Renal pelvis (tissue), 4 donors: ENCODE measurements around the gene CLDN25. TPM values are rescaled to one million over a fixed set of nuclear protein-coding genes. Genes with fewer than 3 reads are reported as not detected.

Experiments used
- DNase-seq: peaks from one replicate; pipeline ENCODE4 v3.0.0-alpha.2; 2013
- polyA plus RNA-seq, 3 donors: library from polyadenylated mRNA; unstranded; fragments of 120-200 nt; gene quantifications; one replicate each; pipeline ENCODE4 v1.2.1, GENCODE V29; 2013; ENCODE audit not compliant: insufficient read length in 3 of 3

CLDN25 gene
- polyA plus RNA-seq, 3 donors, result not detected

DNA sequence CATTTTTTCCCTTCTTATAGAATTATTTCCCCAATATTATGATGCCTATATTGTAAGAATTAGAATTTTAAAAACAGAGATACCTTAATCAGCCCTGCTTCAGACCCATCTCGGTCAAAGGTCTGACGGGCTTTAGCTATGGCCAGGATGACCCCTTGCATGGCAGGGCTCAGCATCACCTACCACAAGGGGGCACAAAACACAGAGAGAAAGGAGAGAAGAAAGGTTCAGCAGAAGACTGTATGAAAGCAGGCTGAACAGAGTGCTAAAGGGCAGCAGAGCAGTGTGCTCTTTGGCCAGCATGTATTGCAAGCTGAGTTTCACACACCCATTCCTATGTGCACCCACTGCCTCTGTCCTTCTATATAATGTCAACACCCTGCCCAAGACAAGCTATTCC lies 26.8 kb downstream of the CLDN25 start:
- DNase-seq, result no peak

DNA sequence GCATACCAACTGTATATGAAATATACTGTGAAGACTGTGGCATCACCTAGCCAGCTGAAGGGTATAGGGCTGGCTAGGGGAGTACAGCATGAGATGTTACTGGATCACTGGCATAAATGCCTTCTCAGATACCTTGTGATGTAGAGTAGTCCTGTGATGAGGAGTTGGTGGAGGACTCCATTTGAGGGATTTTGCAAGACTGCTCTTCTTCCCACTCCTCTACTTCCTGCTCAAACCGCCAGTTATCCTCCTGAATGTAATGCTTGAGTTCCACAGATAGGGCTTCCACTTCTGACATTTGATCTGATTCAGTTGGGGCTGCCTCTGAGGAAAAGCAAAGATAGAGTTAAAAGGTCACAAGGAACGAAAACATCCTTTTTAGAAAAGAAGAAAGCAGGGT lies 29.3 kb downstream of the CLDN25 start:
- DNase-seq, result no peak

DNA sequence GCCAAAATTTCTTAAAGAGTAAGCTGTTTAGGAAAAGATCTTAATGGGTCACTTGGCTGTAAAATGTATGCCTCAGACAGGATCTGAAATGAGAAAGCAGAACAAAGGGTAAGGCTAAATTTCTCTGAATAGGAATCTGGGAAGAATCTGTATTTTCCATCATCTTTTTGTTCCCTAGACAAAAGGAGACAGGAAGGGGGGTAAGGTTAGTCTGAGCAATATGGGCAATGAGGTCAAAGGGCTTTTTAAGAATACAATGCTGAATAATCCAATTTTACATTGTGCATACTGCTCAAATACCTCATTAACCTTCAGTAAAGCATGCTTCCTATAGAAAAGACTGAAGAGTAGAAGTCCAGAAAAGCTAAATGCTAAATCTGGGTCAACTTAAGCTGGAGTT lies 34.6 kb downstream of the CLDN25 start:
- DNase-seq, result no peak

DNA sequence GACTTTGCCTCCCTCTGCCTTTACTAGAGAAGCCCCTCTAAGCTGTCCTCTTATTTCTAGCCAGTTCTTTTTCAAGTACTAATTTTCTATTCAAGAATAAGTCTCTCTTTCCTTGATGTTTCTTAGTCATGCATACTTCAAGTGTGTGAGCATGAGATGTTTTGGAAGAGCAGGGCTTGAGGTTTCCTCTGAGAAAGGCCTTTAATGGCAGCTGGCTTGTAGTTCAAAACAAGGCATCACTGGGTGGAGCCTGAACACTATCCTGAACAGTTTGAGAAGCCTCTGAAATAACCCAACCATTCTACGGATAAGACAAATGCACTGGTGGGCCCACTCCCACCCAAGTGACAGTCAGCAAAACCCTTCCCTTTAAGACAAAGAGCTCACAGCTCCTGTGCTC lies 37.6 kb downstream of the CLDN25 start:
- no peak for DNase-seq

DNA sequence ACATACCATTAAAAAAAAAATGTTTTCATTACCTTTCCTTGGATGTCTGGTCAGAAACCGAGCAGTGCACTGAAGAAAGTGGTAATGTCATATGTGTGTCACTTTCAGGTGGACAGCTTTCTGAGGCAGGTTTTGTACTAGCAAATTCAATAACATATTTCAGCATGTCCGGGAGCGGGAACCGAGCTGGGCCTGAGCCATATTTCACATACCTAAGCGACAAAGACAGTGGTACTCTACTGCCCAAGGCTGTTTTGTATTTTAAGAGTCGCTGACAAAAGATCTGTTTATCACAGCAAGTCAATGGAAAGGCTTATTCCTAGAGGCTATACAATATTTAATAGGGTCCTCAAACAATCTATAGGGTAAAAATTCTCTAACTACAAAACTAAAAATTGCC lies 38.0 kb downstream of the CLDN25 start:
- DNase-seq, result no peak

DNA sequence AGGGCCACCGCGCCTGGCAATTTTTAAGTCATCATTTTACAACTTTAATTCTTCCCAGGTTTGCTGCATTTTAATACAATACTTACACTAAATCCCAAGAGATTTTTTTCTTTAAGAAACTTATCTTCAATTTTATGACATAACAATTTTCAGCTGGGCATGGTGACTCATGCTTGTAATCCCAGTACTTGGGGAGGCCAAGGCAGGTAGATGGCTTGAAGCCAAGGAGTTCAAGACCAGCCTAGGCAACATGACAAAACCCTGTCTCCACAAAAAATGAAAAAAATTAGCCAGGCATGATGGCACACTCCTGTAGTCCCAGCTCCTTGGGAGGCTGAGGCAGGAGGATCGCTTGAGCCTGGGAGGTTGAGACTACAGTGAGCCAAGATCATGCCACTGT lies 38.8 kb downstream of the CLDN25 start:
- DNase-seq, result no peak

DNA sequence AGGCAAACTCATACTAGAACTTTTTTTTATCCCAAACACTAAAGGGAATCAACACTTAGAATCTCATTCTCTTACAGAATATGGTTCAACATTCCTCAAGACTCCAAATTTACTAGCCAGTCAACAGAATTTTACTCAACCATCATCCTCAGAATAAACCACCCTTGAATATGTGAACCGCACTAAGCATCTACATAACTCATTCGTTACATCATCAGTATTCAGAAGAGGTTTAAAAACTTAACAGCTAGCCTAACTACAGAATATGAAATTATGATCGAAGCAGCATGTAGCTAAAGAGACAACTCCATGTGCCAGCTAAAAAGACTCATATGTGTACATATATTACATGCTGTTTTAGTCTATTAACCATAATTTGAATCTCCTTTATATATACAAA lies 47.9 kb downstream of the CLDN25 start:
- no peak for DNase-seq

DNA sequence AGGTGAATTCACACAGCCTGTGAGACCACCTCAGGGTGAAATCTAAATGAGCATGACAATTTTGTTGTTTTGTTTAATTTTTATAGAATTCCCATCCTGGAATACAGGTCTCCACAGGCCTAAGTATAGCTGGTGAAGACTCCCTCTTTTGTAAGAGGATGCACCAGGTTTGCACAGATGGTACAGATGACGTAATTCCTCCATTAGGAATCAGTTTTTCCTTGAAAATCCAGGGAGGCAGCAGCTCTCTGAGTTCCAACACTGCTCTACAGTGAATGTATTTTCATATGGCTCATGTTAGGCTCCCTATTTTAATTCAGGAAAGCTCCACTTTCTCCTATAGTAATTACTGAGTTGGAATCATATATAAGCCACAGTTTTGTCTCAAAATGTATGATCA lies 48.6 kb downstream of the CLDN25 start:
- DNase-seq, result no peak

DNA sequence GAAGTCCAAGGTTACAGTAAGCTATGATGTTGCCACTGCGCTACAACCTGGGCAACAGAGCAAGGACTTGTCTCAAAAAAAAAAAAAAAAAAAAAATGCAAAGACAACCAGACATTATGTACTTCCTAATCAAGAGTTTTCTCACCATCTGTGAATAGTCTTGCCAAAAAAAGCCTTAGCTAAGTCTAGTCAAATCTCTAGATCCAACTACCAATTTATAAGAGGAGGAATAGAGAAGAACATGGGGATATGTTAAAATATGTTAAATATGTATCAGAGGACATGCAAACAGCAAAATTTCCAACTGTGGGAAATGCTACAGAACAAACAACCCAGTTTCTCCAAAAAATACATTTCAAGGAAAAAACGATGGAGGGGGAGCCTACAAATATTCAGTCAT lies 50.2 kb downstream of the CLDN25 start:
- DNase-seq, result no peak

Other genes starting within 250 kb of the CLDN25 start
- 1 to 10 TPM in 2 of 3 donors, under 1 TPM in 1; 0.56 to 2.2 (median 1.7) TPM for gene TMPRSS5, start 73.5 kb upstream of the CLDN25 start, polyA plus RNA-seq
- gene ZW10, start 6.1 kb upstream of the CLDN25 start, polyA plus RNA-seq, result 10 to 100 TPM; 22.5 to 25.3 (median 23.0) TPM
- 10 to 100 TPM; 39.5 to 46.9 (median 40.8) TPM for gene USP28, start 95.8 kb downstream of the CLDN25 start, polyA plus RNA-seq
- under 1 TPM; 0.06 to 0.25 (median 0.19) TPM for gene HTR3B, start 125.0 kb downstream of the CLDN25 start, polyA plus RNA-seq
- gene HTR3A, start 195.3 kb downstream of the CLDN25 start, polyA plus RNA-seq, result under 1 TPM in 1 of 3 donors, not detected in 2; 0.11 TPM